AG04449 (cell line): ENCODE data around the gene OR8D1.

Source experiments
- CTCF ChIA-PET: fragments of 350-600 bp; formaldehyde crosslinking; extraction: SDS; loops from one replicate; lab custom pipeline; 2021; ENCODE audit warnings: antibody characterized with exemption; lab: Yijun Ruan, JAX
- POLR2A ChIA-PET: fragments of 400-600, 350-600 bp; formaldehyde crosslinking; extraction: SDS; loops from one replicate; lab custom pipeline; 2020; ENCODE audit warnings: antibody characterized with exemption, inconsistent platforms; lab: Yijun Ruan, JAX
- DNase-seq: peaks from one replicate; pipeline ENCODE4 v3.0.0-alpha.2; 2010; ENCODE audit warnings: low read depth, low spot score
- H3K4me3 ChIP-seq: 2 replicates; pipeline ENCODE4 v1.5.1; 2011; ENCODE audit warnings: low read depth, mild to moderate bottlenecking, control low read depth, low read length
- CTCF ChIP-seq: IDR thresholded peaks from one replicate; pipeline ENCODE4 v1.5.1; 2011; ENCODE audit warnings: mild to moderate bottlenecking, moderate library complexity, low read length, control low read depth, inconsistent platforms; ENCODE audit not compliant: insufficient read depth; ENCODE audit errors: missing control alignments

OR8D1 gene

DNA sequence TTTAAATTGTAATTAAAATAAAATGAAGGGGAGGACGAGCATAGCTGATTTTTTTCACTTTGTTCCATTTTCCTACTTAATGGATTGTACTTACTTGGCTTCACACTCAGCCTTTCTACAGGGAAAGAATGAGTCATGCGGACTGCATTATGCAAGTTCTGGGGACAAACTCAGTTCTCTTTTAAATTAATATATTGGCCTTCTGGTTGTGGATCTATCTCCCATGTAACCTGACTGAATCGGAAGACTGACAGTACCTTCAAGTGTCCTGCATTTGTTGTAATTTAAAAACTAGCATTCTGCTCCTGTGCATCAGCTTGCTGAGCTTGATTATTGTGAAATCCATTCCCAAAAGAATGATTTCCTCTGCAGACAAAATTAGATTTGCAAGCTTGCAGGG lies 12.2 kb downstream of the OR8D1 start:
- TF ChIP-seq CTCF, result no peak
- DNase-seq, result no peak
- CTCF ChIA-PET, result no interaction called here
- H3K4me3 ChIP-seq, result no peak overlapping the region
- POLR2A ChIA-PET, result no interaction called here

DNA sequence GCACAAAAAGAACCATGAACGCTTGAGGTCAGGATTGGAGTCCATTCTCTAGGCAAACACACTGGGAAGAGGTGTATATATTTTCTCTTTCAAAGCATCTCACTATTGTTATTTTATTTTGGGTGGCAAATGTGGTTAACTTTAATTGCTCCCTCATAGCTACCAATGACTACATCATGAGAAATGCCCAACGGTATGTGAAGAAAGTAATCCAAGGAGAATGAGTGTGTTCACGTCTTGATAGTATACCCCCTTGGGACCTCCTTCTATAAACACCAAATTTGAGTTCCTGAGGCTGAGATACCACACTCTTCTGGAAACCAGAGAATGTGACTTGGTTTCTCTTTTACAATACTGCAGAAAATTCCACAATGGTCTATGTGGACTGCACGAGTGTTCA lies 15.8 kb downstream of the OR8D1 start:
- POLR2A ChIA-PET, result no interaction called here
- DNase-seq, result peak; percentile 50
- CTCF ChIA-PET, result no interaction called here
- no peak for TF ChIP-seq CTCF
- H3K4me3 ChIP-seq, result no peak overlapping the region

GRCh38 chr11:124296016-124296415 lies 17.7 kb downstream of the OR8D1 start:
- ChIA-PET POLR2A (no interaction called here), CTCF (no interaction called here)
- no peak overlapping the region for H3K4me3 ChIP-seq
- no peak for TF ChIP-seq CTCF
- DNase-seq, result no peak

GRCh38 chr11:124294687-124295086 lies 19.1 kb downstream of the OR8D1 start:
- DNase-seq, result no peak
- ChIA-PET CTCF (no interaction called here), POLR2A (no interaction called here)
- H3K4me3 ChIP-seq, result no peak overlapping the region
- TF ChIP-seq CTCF, result no peak

DNA sequence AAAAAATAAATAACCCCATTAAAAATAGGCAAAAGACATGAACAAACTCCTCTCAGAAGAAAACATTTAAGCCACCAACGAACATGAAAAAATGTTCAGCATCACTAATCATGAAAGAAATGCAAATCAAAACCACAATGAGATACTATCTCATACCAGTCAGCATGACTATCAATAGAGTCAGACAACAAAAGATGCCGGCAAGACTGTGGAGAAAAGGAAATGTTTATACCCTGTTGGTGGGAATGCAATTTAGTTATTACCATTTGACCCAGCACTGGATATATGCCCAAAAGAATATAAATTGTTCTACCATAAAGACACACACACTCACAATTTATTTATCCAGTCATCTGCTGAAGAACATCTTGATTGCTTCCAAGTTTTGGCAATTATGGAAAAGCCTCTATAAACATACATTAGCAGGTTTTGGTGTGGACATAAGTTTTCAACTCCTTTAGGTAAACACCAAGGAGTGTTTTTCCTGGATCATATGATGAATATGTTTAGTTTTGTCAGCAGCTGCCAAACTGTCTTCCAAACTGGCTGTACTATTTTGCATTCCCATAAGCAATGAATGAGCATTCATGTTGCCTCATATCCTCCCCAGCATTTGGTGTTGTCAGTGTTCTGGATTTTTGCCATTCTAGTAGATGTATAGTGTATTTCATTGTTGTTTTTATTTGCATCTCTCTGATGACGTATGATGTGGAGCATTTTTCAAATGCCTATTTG lies 28.0 kb downstream of the OR8D1 start:
- CTCF ChIA-PET, result no interaction called here
- no peak for TF ChIP-seq CTCF
- DNase-seq, result peak; percentile 44
- no peak overlapping the region for H3K4me3 ChIP-seq
- POLR2A ChIA-PET, result no interaction called here

- no peak overlapping the region for H3K4me3 ChIP-seq
- no peak for DNase-seq
- ChIA-PET POLR2A (no interaction called here), CTCF (no interaction called here)
- TF ChIP-seq CTCF, result no peak
These were observed 35.5 kb downstream of the OR8D1 start for GRCh38 chr11:124278261-124278660.
